Skeletal muscle satellite cell (primary cell): ENCODE results near the gene ETNPPL.
"Not testable (repeated sequence)": the region's sequence is repeated elsewhere in the genome, so short reads cannot be mapped to it uniquely, and the experiment has no call there.

Experiments
- H3K27me3 ChIP-seq: 2 replicates; pipeline ENCODE4 v1.7.0; 2013; ENCODE audit warnings: low read length; ENCODE audit not compliant: control insufficient read depth, insufficient read depth
- H3K36me3 ChIP-seq: 2 replicates; pipeline ENCODE4 v1.7.0; 2013; ENCODE audit warnings: mild to moderate bottlenecking, control low read depth, low read length; ENCODE audit not compliant: insufficient read depth
- H3K4me1 ChIP-seq: 2 replicates; pipeline ENCODE4 v1.7.0; 2013; ENCODE audit warnings: low read length; ENCODE audit not compliant: control insufficient read depth, insufficient read depth
- H3K4me2 ChIP-seq: 2 replicates; pipeline ENCODE4 v1.7.0; 2013; ENCODE audit warnings: mild to moderate bottlenecking, low read length
- H3K4me3 ChIP-seq: 2 replicates; pipeline ENCODE4 v1.7.0; 2013; ENCODE audit warnings: low read length
- H3K9ac ChIP-seq: 2 replicates; pipeline ENCODE4 v1.7.0; 2013; ENCODE audit warnings: mild to moderate bottlenecking, low read depth, low read length, moderate library complexity
- H3K9me3 ChIP-seq: replicated peaks from 2 replicates; pipeline ENCODE4 v1.7.0; 2013; ENCODE audit warnings: mild to moderate bottlenecking, control low read depth, low read length

Gene ETNPPL

GRCh38 chr4:108714880-108715279, 48.0 kb downstream of the ETNPPL start:
- no peaks in the 10 kb centered on the region for H3K4me1 ChIP-seq
- H3K4me2 ChIP-seq: no peak overlapping the region
- no peaks in the 10 kb centered on the region for H3K36me3 ChIP-seq
- H3K9ac ChIP-seq: no peak overlapping the region
- no peaks in the 10 kb centered on the region for H3K27me3 ChIP-seq
- no peaks in the 10 kb centered on the region for H3K9me3 ChIP-seq
- H3K4me3 ChIP-seq: no peak overlapping the region

DNA sequence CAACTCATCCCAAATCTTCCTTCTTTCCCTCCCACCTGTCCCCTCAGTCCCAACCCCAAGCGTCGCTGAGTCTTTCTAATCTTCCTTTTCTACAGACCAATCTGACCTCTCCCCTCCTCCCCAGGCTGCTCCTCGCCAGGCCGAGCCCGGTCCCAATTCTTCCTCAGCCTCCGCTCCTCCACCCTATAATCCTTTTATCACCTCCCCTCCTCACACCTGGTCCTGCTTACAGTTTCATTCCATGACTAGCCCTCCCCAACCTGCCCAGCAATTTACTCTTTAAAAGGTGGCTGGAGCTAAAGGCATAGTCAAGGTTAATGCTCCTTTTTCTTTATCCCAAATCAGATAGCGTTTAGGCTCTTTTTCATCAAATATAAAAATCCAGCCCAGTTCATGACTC, 52.3 kb downstream of the ETNPPL start:
- not testable (repeated sequence) for H3K4me3 ChIP-seq, H3K4me2 ChIP-seq, H3K27me3 ChIP-seq, H3K9ac ChIP-seq, H3K4me1 ChIP-seq, H3K36me3 ChIP-seq, H3K9me3 ChIP-seq

DNA sequence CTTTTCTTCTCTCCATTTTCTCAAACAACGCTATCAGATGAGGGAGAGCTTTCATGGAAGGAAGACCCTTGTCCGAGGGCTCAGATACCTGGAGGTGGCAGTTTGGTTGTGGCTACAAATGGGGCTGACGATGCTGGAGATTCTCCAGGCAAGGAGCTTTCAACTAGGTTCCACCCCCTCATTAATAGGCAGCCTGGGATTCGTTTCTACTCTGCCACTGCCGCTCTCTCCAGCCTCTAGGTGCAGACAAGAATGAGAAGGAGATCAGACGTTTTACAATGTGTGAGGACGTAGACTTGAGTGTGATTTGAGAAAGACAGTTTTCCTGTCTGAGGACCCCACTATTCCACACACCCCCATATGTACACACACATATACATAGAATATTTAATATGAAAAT, 53.1 kb downstream of the ETNPPL start:
- H3K9me3 ChIP-seq: no peaks in the 10 kb centered on the region
- H3K36me3 ChIP-seq: no peaks in the 10 kb centered on the region
- no peaks in the 10 kb centered on the region for H3K27me3 ChIP-seq
- no peak overlapping the region for H3K4me3 ChIP-seq
- no peak overlapping the region for H3K4me2 ChIP-seq
- H3K4me1 ChIP-seq: no peaks in the 10 kb centered on the region
- H3K9ac ChIP-seq: no peak overlapping the region

- Histone ChIP-seq H3K9ac (no peak overlapping the region), H3K4me3 (no peak overlapping the region), H3K9me3 (no peaks in the 10 kb centered on the region), H3K4me2 (no peak overlapping the region), H3K4me1 (no peaks in the 10 kb centered on the region), H3K36me3 (no peaks in the 10 kb centered on the region), H3K27me3 (no peaks in the 10 kb centered on the region)
Measured at GRCh38 chr4:108709234-108709633, 53.6 kb downstream of the ETNPPL start.

GRCh38 chr4:108706289-108706688, 56.6 kb downstream of the ETNPPL start:
- Histone ChIP-seq H3K27me3 (no peaks in the 10 kb centered on the region), H3K4me2 (no peak overlapping the region), H3K36me3 (no peaks in the 10 kb centered on the region), H3K9ac (no peak overlapping the region), H3K4me3 (no peak overlapping the region), H3K9me3 (no peaks in the 10 kb centered on the region), H3K4me1 (no peaks in the 10 kb centered on the region)

DNA sequence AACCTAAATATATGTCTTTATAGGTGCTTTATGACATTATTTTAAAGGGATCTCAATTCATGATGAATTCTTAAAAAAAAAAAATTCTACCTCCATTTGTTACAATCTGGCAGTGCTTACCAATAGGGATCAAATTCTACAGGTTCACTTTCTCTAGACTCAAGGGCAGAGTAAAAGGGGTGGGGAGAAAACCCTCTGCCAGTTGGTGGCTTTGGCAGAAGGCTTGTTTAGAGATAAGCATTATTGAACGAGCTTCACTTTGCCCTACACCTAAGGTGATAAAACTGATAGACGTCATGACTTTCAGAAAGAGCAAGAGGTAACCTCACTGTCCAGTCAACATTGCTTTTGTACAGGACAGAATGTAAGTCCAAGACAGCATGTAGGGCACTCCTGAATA, 58.9 kb downstream of the ETNPPL start:
- Histone ChIP-seq H3K9me3 (no peaks in the 10 kb centered on the region), H3K4me3 (no peak overlapping the region), H3K4me1 (no peaks in the 10 kb centered on the region), H3K9ac (no peak overlapping the region), H3K36me3 (no peaks in the 10 kb centered on the region), H3K4me2 (no peak overlapping the region), H3K27me3 (no peaks in the 10 kb centered on the region)

DNA sequence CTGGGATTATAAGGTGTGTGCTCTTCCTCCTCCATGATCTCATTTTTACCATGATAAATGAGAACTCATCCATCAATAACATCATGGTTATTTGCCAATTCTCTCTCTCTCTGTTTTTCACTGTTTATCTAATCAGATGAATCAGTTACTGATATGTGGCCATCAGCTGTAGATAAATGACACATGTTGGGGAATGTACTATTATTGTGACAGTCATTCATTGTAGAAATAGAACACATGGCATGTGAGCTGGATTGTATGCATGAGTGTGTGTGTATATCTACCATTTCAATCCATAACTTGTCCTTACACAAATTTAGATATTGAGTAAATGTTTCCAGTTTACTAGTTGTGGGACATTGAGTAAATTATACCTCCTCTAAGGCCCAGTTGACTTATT, 59.5 kb downstream of the ETNPPL start:
- H3K27me3 ChIP-seq: no peaks in the 10 kb centered on the region
- no peak overlapping the region for H3K9ac ChIP-seq
- no peaks in the 10 kb centered on the region for H3K36me3 ChIP-seq
- H3K4me3 ChIP-seq: no peak overlapping the region
- H3K4me1 ChIP-seq: no peaks in the 10 kb centered on the region
- H3K9me3 ChIP-seq: no peaks in the 10 kb centered on the region
- no peak overlapping the region for H3K4me2 ChIP-seq

DNA sequence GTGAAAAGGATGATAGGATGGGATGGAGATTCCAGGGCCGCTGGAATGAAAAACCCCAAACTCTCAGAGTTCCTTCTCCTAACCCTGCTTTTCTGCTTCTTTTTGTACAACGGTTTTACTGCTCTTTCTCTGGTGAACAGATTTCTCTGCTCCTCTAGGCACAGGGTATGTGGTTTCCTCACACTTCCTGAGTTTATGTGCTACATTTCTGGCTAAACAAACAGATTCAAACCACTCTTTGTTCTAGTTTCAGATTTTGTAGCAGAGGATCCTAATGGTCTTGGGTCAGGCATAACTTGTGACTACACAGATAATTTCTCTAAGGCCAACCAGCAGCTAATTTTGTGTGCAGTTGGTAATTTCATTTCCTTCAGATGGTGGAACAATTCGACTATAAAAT, 59.9 kb downstream of the ETNPPL start:
- H3K4me2 ChIP-seq: no peak overlapping the region
- H3K4me3 ChIP-seq: no peak overlapping the region
- no peaks in the 10 kb centered on the region for H3K36me3 ChIP-seq
- no peaks in the 10 kb centered on the region for H3K4me1 ChIP-seq
- no peak overlapping the region for H3K9ac ChIP-seq
- H3K9me3 ChIP-seq: no peaks in the 10 kb centered on the region
- H3K27me3 ChIP-seq: no peaks in the 10 kb centered on the region

- Histone ChIP-seq H3K4me2 (no peak overlapping the region), H3K9ac (no peak overlapping the region)
Measured at GRCh38 chr4:108700081-108700757, 62.6 kb downstream of the ETNPPL start.

GRCh38 chr4:108696160-108696559, 66.7 kb downstream of the ETNPPL start:
- Histone ChIP-seq H3K9me3 (no peaks in the 10 kb centered on the region), H3K4me1 (peaks cover 3% of the 10 kb centered on the region), H3K4me3 (no peak overlapping the region), H3K4me2 (no peak overlapping the region), H3K9ac (no peak overlapping the region), H3K27me3 (no peaks in the 10 kb centered on the region), H3K36me3 (no peaks in the 10 kb centered on the region)

More at GRCh38 chr4:108700081-108700757, 62.6 kb downstream of the ETNPPL start:
- Histone ChIP-seq H3K4me1 (no peaks in the 10 kb centered on the region), H3K4me3 (no peak overlapping the region), H3K36me3 (no peaks in the 10 kb centered on the region), H3K27me3 (no peaks in the 10 kb centered on the region), H3K9me3 (no peaks in the 10 kb centered on the region)

DNA sequence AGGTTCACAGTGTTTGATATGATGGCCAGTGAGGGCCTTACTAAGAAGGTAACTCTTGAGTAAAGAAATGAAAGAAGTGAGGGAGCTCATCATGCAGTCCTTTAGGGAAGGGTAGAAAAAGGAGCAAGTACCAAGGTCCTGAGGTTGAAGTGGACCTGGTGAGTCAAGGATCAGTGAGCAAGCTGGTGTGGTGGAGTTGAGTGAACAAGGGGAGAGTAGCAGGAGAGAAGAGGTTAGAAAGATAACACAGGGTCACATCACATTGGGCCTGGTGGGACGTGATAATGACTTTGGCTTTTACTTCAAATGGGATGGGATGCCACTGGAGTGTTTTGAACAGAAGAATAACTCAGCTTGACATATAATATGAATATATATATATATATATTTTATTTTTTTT, 67.8 kb downstream of the ETNPPL start:
- no peaks in the 10 kb centered on the region for H3K27me3 ChIP-seq
- H3K9ac ChIP-seq: no peak overlapping the region
- peaks cover 3% of the 10 kb centered on the region for H3K4me1 ChIP-seq
- H3K4me3 ChIP-seq: no peak overlapping the region
- H3K4me2 ChIP-seq: no peak overlapping the region
- no peaks in the 10 kb centered on the region for H3K9me3 ChIP-seq
- no peaks in the 10 kb centered on the region for H3K36me3 ChIP-seq

GRCh38 chr4:108694423-108694822, 68.4 kb downstream of the ETNPPL start:
- Histone ChIP-seq H3K27me3 (no peaks in the 10 kb centered on the region), H3K4me3 (no peak overlapping the region), H3K9ac (no peak overlapping the region), H3K4me1 (peaks cover 3% of the 10 kb centered on the region), H3K9me3 (no peaks in the 10 kb centered on the region), H3K4me2 (no peak overlapping the region), H3K36me3 (no peaks in the 10 kb centered on the region)
